Activated CD8-positive, alpha-beta T cell treated with anti-CD3 and anti-CD28 coated beads, Interleukin-2, amount 10 ng/mL, durations not matched to agents 7 days and 5 days (primary cell): Measurements from ENCODE around the gene ERLEC1. TPM values are rescaled to one million over a fixed set of nuclear protein-coding genes. Genes with fewer than 3 reads are reported as not detected.
A peak's percentile ranks its signal among the peaks of the same experiment; 100 is the strongest.

ENCODE experiments used
- ATAC-seq: fragments of 150-1000 bp; cut with Tn5 transposase; one replicate; pipeline ENCODE4 v1.10.0; 2021; ENCODE audit warnings: moderate library complexity
- CTCF ChIA-PET: fragments of 350-600 bp; sonication (Branson Sonifier 250); formaldehyde crosslinking; loops from one replicate; lab custom pipeline; 2021; ENCODE audit warnings: antibody characterized with exemption; lab: Charles Lee
- POLR2A ChIA-PET: fragments of 350-600 bp; sonication (Branson Sonifier 250); formaldehyde crosslinking; loops from one replicate; lab custom pipeline; 2021; ENCODE audit warnings: antibody characterized with exemption; lab: Charles Lee
- DNase-seq: peaks from one replicate; pipeline ENCODE4 v3.0.0-alpha.2; 2020
- H3K27ac Mint-ChIP-seq: one replicate; pipeline ENCODE4 v1.8.0; 2021; ENCODE audit warnings: mild to moderate bottlenecking, mixed read lengths
- H3K27me3 Mint-ChIP-seq: one replicate; pipeline ENCODE4 v1.8.0; 2021; ENCODE audit warnings: low read depth, mixed read lengths
- H3K36me3 Mint-ChIP-seq: one replicate; pipeline ENCODE4 v1.8.0; 2021; ENCODE audit warnings: low read depth, mixed read lengths
- H3K4me1 Mint-ChIP-seq: one replicate; pipeline ENCODE4 v1.8.0; 2021; ENCODE audit warnings: low read depth, mixed read lengths
- H3K4me3 Mint-ChIP-seq: one replicate; pipeline ENCODE4 v1.8.0; 2021; ENCODE audit warnings: mild to moderate bottlenecking, mixed read lengths
- H3K9me3 Mint-ChIP-seq: one replicate; pipeline ENCODE4 v1.8.0; 2022; ENCODE audit warnings: mixed read lengths; ENCODE audit not compliant: insufficient read depth
- microRNA-seq: library from miRNA; unstranded; fragments of <30 nt; microRNA quantifications from one replicate; pipeline ENCODE4 v1.2.0, GENCODE V29; 2022
- total RNA-seq, 2 experiments: library from RNA; stranded (reverse); gene quantifications; one replicate each; pipeline ENCODE4 v1.2.3, GENCODE V29; 2021

Gene ERLEC1
- total RNA-seq, 2 experiments from 2014 or later = 19.5 to 20.9 TPM

GRCh38 chr2:53865264-53865663, 78.4 kb downstream of the ERLEC1 start:
- H3K9me3 Mint-ChIP-seq = no peaks in the 10 kb centered on the region
- H3K4me1 Mint-ChIP-seq = no peaks in the 10 kb centered on the region
- no peak for ATAC-seq
- H3K27ac Mint-ChIP-seq = peak overlapping the region; percentile 16
- no peaks in the 10 kb centered on the region for H3K27me3 Mint-ChIP-seq
- peaks cover 35% of the 10 kb centered on the region for H3K36me3 Mint-ChIP-seq
- ChIA-PET CTCF (no interaction called here), POLR2A (interaction anchor here (0.6 kb wide), 1 partner anchor 1877 kb away, joined by 3 read pairs; no protein-coding TSS in a partner anchor)
- H3K4me3 Mint-ChIP-seq = no peak overlapping the region
- no peak for DNase-seq

GRCh38 chr2:53865962-53866361, 79.1 kb downstream of the ERLEC1 start:
- H3K36me3 Mint-ChIP-seq = peaks cover 28% of the 10 kb centered on the region

GRCh38 chr2:53867169-53867568, 80.3 kb downstream of the ERLEC1 start:
- Mint-ChIP-seq H3K4me3 (no peak overlapping the region), H3K4me1 (no peaks in the 10 kb centered on the region), H3K27me3 (no peaks in the 10 kb centered on the region), H3K27ac (no peak overlapping the region), H3K36me3 (peaks cover 26% of the 10 kb centered on the region), H3K9me3 (no peaks in the 10 kb centered on the region)
- ChIA-PET POLR2A (no interaction called here), CTCF (no interaction called here)
- ATAC-seq (no peak), DNase-seq (no peak)

More at GRCh38 chr2:53865962-53866361, 79.1 kb downstream of the ERLEC1 start:
- no peak overlapping the region for H3K27ac Mint-ChIP-seq
- H3K4me1 Mint-ChIP-seq = no peaks in the 10 kb centered on the region
- H3K4me3 Mint-ChIP-seq = no peak overlapping the region
- DNase-seq (no peak), ATAC-seq (no peak)
- H3K9me3 Mint-ChIP-seq = no peaks in the 10 kb centered on the region
- H3K27me3 Mint-ChIP-seq = no peaks in the 10 kb centered on the region
- CTCF ChIA-PET = no interaction called here
- POLR2A ChIA-PET = no interaction called here

GRCh38 chr2:53867773-53868172, 80.9 kb downstream of the ERLEC1 start:
- Mint-ChIP-seq H3K4me3 (no peak overlapping the region), H3K27me3 (no peaks in the 10 kb centered on the region), H3K9me3 (no peaks in the 10 kb centered on the region), H3K4me1 (no peaks in the 10 kb centered on the region), H3K36me3 (peaks cover 26% of the 10 kb centered on the region), H3K27ac (no peak overlapping the region)
- ATAC-seq (no peak), DNase-seq (no peak)
- ChIA-PET CTCF (no interaction called here), POLR2A (no interaction called here)

Small RNAs within 50 kb of the gene (microRNA-seq; reads per million reads assigned to microRNA genes)
- not detected for gene MIR3682

Other genes with a start within 250 kb of the ERLEC1 start
- 10 to 100 TPM; 17.1 to 18.1 TPM for gene CHAC2, start 19.2 kb upstream of the ERLEC1 start, total RNA-seq
- gene ASB3, start 91 bp upstream of the ERLEC1 start, total RNA-seq = 10 to 100 TPM; 25.3 to 25.8 TPM
- 1 to 10 TPM; 2.8 to 3.0 TPM for gene GPR75, start 72.9 kb downstream of the ERLEC1 start, total RNA-seq
- gene PSME4, start 183.9 kb downstream of the ERLEC1 start, total RNA-seq = 10 to 100 TPM; 55.3 to 56.8 TPM